Transverse colon (tissue), 4 donors: ENCODE results near the gene UPK1A. TPM values are rescaled to one million over a fixed set of nuclear protein-coding genes. Genes with fewer than 3 reads are reported as not detected.

Experiments
- DNase-seq: peaks from one replicate; pipeline ENCODE4 v3.0.0-alpha.2; 2019
- H3K27ac ChIP-seq, 4 donors: fragments of 200-600 bp; sonication (generic); 2 replicates each; pipeline ENCODE4 v1.5.1; 2016 to 2018; ENCODE audit warnings: inconsistent platforms in 4 of 4
- H3K27me3 ChIP-seq: fragments of 200-600 bp; sonication (generic); 2 replicates; pipeline ENCODE4 v1.5.1; 2017; ENCODE audit warnings: inconsistent platforms
- H3K36me3 ChIP-seq, 4 donors: fragments of 200-600 bp; sonication (generic); 2 replicates each; pipeline ENCODE4 v1.5.1; 2017 to 2019; ENCODE audit warnings: inconsistent platforms in 4 of 4
- H3K4me1 ChIP-seq, 4 donors: fragments of 200-600 bp; sonication (generic); 2 replicates each; pipeline ENCODE4 v1.5.1; 2017 to 2020; ENCODE audit warnings: inconsistent platforms in 4 of 4
- H3K4me3 ChIP-seq, 4 donors: fragments of 200-600 bp; sonication (generic); 1 replicate in 1 of 4; 2 replicates in 3 of 4; pipeline versions ENCODE4 v1.5.1 to v1.6.1; 2017 to 2019; ENCODE audit warnings: inconsistent platforms in 4 of 4
- H3K9me3 ChIP-seq, 2 donors: fragments of 200-600 bp; sonication (generic); 2 replicates each; pipeline ENCODE4 v1.5.1; 2017 to 2019; ENCODE audit warnings: inconsistent platforms in 2 of 2
- CTCF ChIP-seq, 5 experiments: fragments of 200-600 bp in 3 of 5; fragments of 450-650 bp in 2 of 5; sonication (generic) in 3 of 5; IDR thresholded peaks; 1 replicate in 2 of 5; 2 replicates in 3 of 5; pipeline ENCODE4 v1.5.1; 2016 to 2017; ENCODE audit warnings: antibody characterized with exemption in 5 of 5, inconsistent platforms in 3 of 5, mild to moderate bottlenecking in 2 of 5, moderate library complexity in 1 of 5
- EP300 ChIP-seq: sonication (generic); formaldehyde crosslinking; IDR thresholded peaks from one replicate; pipeline ENCODE4 v1.6.1; 2017; ENCODE audit warnings: antibody characterized with exemption, low read depth
- POLR2A ChIP-seq: fragments of 450-650 bp; IDR thresholded peaks from one replicate; pipeline ENCODE4 v1.6.1; 2016; ENCODE audit warnings: antibody characterized with exemption, mild to moderate bottlenecking, moderate library complexity
- POLR2AphosphoS5 ChIP-seq, 3 donors: sonication (generic); formaldehyde crosslinking; IDR thresholded peaks; one replicate each; pipeline ENCODE4 v1.6.1; 2016; ENCODE audit warnings: antibody characterized with exemption in 3 of 3
- WGBS, 2 donors: methylation state at CpG; one replicate each; pipeline ENCODE4 v1.1.5; 2018; ENCODE audit warnings: low coverage in 1 of 2; 5-methylcytosine and 5-hydroxymethylcytosine counted together
- in situ Hi-C, 4 donors: fragments of 200-750 bp; cut with MboI; loops; one replicate each; pipeline versions ENCODE4 v1.15.0 to v1.15.1; 2017; ENCODE audit warnings: low sequenced_read_pairs in 3 of 4, low pct_ligation_motif_present in 1 of 4, low pct_unique_long_range_greater_than_20kb in 1 of 4
- intact Hi-C: fragments of 100-400 bp; cut with DNase I; formaldehyde crosslinking; loops from one replicate; pipeline ENCODE4 v1.15.1; 2023; ENCODE audit warnings: low total_unique reads
- total RNA-seq, 4 donors: library from RNA; depleted of rRNA; stranded (reverse); fragments of >200 nt; gene quantifications; one replicate each; pipeline ENCODE4 v1.1.0, GENCODE V29; 2016

UPK1A gene
- total RNA-seq, 4 donors from 2014 or later = not detected

GRCh38 chr19:35642312-35642711 lies 24.0 kb upstream of the UPK1A start:
- H3K9me3 ChIP-seq = no peaks in the 10 kb centered on the region
- H3K27ac ChIP-seq = no peak overlapping the region
- H3K36me3 ChIP-seq = peaks cover 0 to 8% (median 3%) of the 10 kb centered on the region in 4 donors
- intact Hi-C loops (no loop called here), in situ Hi-C loops (no loop called here)
- H3K4me1 ChIP-seq = peaks cover 8 to 28% (median 21%) of the 10 kb centered on the region in 4 donors
- no peak for DNase-seq
- no peak for TF ChIP-seq POLR2A
- TF ChIP-seq EP300 = no peak
- no peak for TF ChIP-seq POLR2AphosphoS5 (IDR thresholded peaks at IDR 0.05)
- no peak for TF ChIP-seq CTCF (IDR thresholded peaks at IDR 0.05)
- WGBS, 2 donors = 81% methylated on average over 8 of the region's 10 CpGs; no CpG with 5 or more reads in 1 of the 2 donors
- no peaks in the 10 kb centered on the region for H3K27me3 ChIP-seq
- no peak overlapping the region for H3K4me3 ChIP-seq

- H3K36me3 ChIP-seq = peaks cover 0 to 3% (median under 1%) of the 10 kb centered on the region in 4 donors
- no peaks in the 10 kb centered on the region for H3K27me3 ChIP-seq
- H3K4me3 ChIP-seq = peak overlapping the region; percentile 48 to 70 (median 58)
- no peak for TF ChIP-seq EP300
- TF ChIP-seq CTCF (IDR thresholded peaks at IDR 0.05) = no peak
- no peak for TF ChIP-seq POLR2AphosphoS5 (IDR thresholded peaks at IDR 0.05)
- TF ChIP-seq POLR2A = no peak
- H3K9me3 ChIP-seq = no peaks in the 10 kb centered on the region
- in situ Hi-C loops = no loop called here
- WGBS, 2 donors = 22 to 37% methylated on average over 5 to 15 of the region's 15 CpGs
- H3K27ac ChIP-seq = peak overlapping the region; percentile 92 to 95 (median 94)
- no peak for DNase-seq
- H3K4me1 ChIP-seq = peaks cover 8 to 32% (median 23%) of the 10 kb centered on the region in 4 donors
- intact Hi-C loops = no loop called here
Observed at GRCh38 chr19:35642798-35643254, 23.5 kb upstream of the UPK1A start.

GRCh38 chr19:35643255-35644205 lies 22.8 kb upstream of the UPK1A start:
- H3K9me3 ChIP-seq = no peaks in the 10 kb centered on the region
- peak; percentile 91 for DNase-seq
- in situ Hi-C loops (no loop called here), intact Hi-C loops (no loop called here)
- no peaks in the 10 kb centered on the region for H3K36me3 ChIP-seq
- TF ChIP-seq EP300 (no peak), POLR2A (peak; percentile 71), POLR2AphosphoS5 (IDR thresholded peaks at IDR 0.05) (peak; percentile 71 to 95 (median 91))
- H3K27ac ChIP-seq = peak overlapping the region; percentile 92 to 95 (median 94)
- WGBS, 2 donors = 0% methylated on average over 2 to 56 of the region's 69 CpGs
- peaks cover 8 to 33% (median 24%) of the 10 kb centered on the region in 4 donors for H3K4me1 ChIP-seq
- H3K27me3 ChIP-seq = no peaks in the 10 kb centered on the region
- H3K4me3 ChIP-seq = peak overlapping the region; percentile 48 to 70 (median 58)

GRCh38 chr19:35644206-35644986 lies 21.9 kb upstream of the UPK1A start:
- in situ Hi-C loops (no loop called here), intact Hi-C loops (no loop called here)

More at GRCh38 chr19:35644206-35644986, 21.9 kb upstream of the UPK1A start:
- DNase-seq = peak; percentile 98
- H3K9me3 ChIP-seq = no peaks in the 10 kb centered on the region
- peaks cover 8 to 40% (median 31%) of the 10 kb centered on the region in 4 donors for H3K4me1 ChIP-seq
- peak overlapping the region; percentile 48 to 70 (median 58) for H3K4me3 ChIP-seq
- 0 to 1% methylated on average over 2 to 56 of the region's 60 CpGs for WGBS, 2 donors
- H3K27me3 ChIP-seq = no peaks in the 10 kb centered on the region
- H3K36me3 ChIP-seq = no peaks in the 10 kb centered on the region
- peak overlapping the region; percentile 92 to 95 (median 94) for H3K27ac ChIP-seq
- TF ChIP-seq POLR2A (peak; percentile 75), EP300 (no peak), POLR2AphosphoS5 (IDR thresholded peaks at IDR 0.05) (peak; percentile 71 to 77 (median 74))
